Keratinocyte (primary cell): ENCODE data around the gene RTN4R. TPM values are rescaled to one million over a fixed set of nuclear protein-coding genes. Genes with fewer than 3 reads are reported as not detected.

Experiments
- DNase-seq: peaks from one replicate; pipeline ENCODE4 v3.0.0-alpha.2; 2011; ENCODE audit warnings: low read depth, missing footprints, low spot score
- FAIRE-seq: peaks from 2 replicates; lab custom pipeline; 2011; peaks lifted over from hg19 to GRCh38; lab: Jason Lieb, UNC
- H2AFZ ChIP-seq: 2 replicates; pipeline ENCODE4 v1.6.0; 2012; ENCODE audit warnings: low read length, control low read depth, inconsistent platforms; ENCODE audit not compliant: control insufficient read depth
- H3K27ac ChIP-seq: 2 replicates; pipeline ENCODE4 v1.5.1; 2011; ENCODE audit warnings: low read length; ENCODE audit not compliant: control insufficient read depth, insufficient read depth
- H3K27me3 ChIP-seq: 3 replicates; pipeline ENCODE4 v1.6.0; 2011; ENCODE audit warnings: low read length; ENCODE audit not compliant: control insufficient read depth, insufficient read depth; ENCODE audit errors: extremely low read depth
- H3K36me3 ChIP-seq, 2 experiments: 2 replicates in 1 of 2; 3 replicates in 1 of 2; pipeline ENCODE4 v1.5.1; 2011; ENCODE audit warnings: low read length in 2 of 2, mild to moderate bottlenecking in 1 of 2; ENCODE audit not compliant: control insufficient read depth in 2 of 2, insufficient read depth in 2 of 2; ENCODE audit errors: extremely low read depth in 1 of 2
- H3K4me1 ChIP-seq: 3 replicates; pipeline ENCODE4 v1.5.1; 2011; ENCODE audit warnings: low read length; ENCODE audit not compliant: control insufficient read depth, insufficient read depth; ENCODE audit errors: extremely low read depth
- H3K4me2 ChIP-seq: 3 replicates; pipeline ENCODE4 v1.6.0; 2011; ENCODE audit warnings: low read depth, low read length; ENCODE audit not compliant: control insufficient read depth, insufficient read depth; ENCODE audit errors: extremely low read depth
- H3K4me3 ChIP-seq, 3 experiments: fragments of 200-600 bp in 1 of 3; sonication (generic) in 1 of 3; 2 replicates in 2 of 3; 3 replicates in 1 of 3; pipeline ENCODE4 v1.5.1; 2011 to 2016; ENCODE audit warnings: low read length in 3 of 3, mild to moderate bottlenecking in 3 of 3, control low read depth in 2 of 3, inconsistent platforms in 1 of 3, low read depth in 1 of 3, mixed read lengths in 1 of 3, mixed run types in 1 of 3, moderate library complexity in 1 of 3; ENCODE audit not compliant: control insufficient read depth in 2 of 3, insufficient read depth in 2 of 3; ENCODE audit errors: extremely low read depth in 1 of 3
- H3K79me2 ChIP-seq: 2 replicates; pipeline ENCODE4 v1.6.0; 2012; ENCODE audit warnings: low read length; ENCODE audit not compliant: control insufficient read depth, insufficient read depth
- H3K9ac ChIP-seq: 3 replicates; pipeline ENCODE4 v1.6.0; 2011; ENCODE audit warnings: low read length; ENCODE audit not compliant: control insufficient read depth, insufficient read depth; ENCODE audit errors: extremely low read depth
- H3K9me1 ChIP-seq: 3 replicates; pipeline ENCODE4 v1.6.0; 2011; ENCODE audit warnings: low read length; ENCODE audit not compliant: control insufficient read depth, insufficient read depth; ENCODE audit errors: extremely low read depth
- H3K9me3 ChIP-seq: 2 replicates; pipeline ENCODE4 v1.5.1; 2012; ENCODE audit warnings: low read depth, low read length; ENCODE audit not compliant: control insufficient read depth
- H4K20me1 ChIP-seq: 3 replicates; pipeline ENCODE4 v1.6.0; 2011; ENCODE audit warnings: low read length; ENCODE audit not compliant: control insufficient read depth, insufficient read depth; ENCODE audit errors: extremely low read depth
- CTCF ChIP-seq, 3 experiments: IDR thresholded peaks in 1 of 3; conservative IDR thresholded peaks in 1 of 3; optimal IDR thresholded peaks in 1 of 3; 2 replicates in 2 of 3; 3 replicates in 1 of 3; pipeline versions ENCODE3 to v1.5.1; 2011; ENCODE audit warnings: low read length in 3 of 3, mild to moderate bottlenecking in 3 of 3, moderate library complexity in 2 of 3, control low read depth in 1 of 3, inconsistent platforms in 1 of 3; ENCODE audit not compliant: insufficient read depth in 2 of 3; ENCODE audit errors: extremely low read depth in 1 of 3
- EZH2 ChIP-seq: IDR thresholded peaks from one replicate; pipeline ENCODE4 v1.6.1; 2012; ENCODE audit warnings: inconsistent platforms, mild to moderate bottlenecking, low read length, moderate library complexity
- dilution Hi-C: fragments of 300-500 bp; cut with MboI; formaldehyde crosslinking; loops from one replicate; pipeline ENCODE4 v1.7.0; 2020; ENCODE audit warnings: low sequenced_read_pairs; ENCODE audit not compliant: extremely low pct_ligation_motif_present
- polyA plus RNA-seq, 5 experiments: library from polyadenylated mRNA; depleted of rRNA in 3 of 5; stranded (reverse) in 3 of 5; stranded (forward) in 1 of 5; unstranded in 1 of 5; fragments of >200 nt; gene quantifications; 1 replicate in 1 of 5; 2 replicates in 3 of 5; 3 replicates in 1 of 5; pipeline versions ENCODE4 v1.2.1 to v1.2.3, GENCODE V29; 2011 to 2012; ENCODE audit warnings: missing spikeins in 2 of 5, low read depth in 1 of 5, low replicate concordance in 1 of 5

The RTN4R gene
- polyA plus RNA-seq, 1 donor (not counting 4 experiments of a cell fraction or from before 2014, with no cell fraction given), result 2.5 TPM

DNA sequence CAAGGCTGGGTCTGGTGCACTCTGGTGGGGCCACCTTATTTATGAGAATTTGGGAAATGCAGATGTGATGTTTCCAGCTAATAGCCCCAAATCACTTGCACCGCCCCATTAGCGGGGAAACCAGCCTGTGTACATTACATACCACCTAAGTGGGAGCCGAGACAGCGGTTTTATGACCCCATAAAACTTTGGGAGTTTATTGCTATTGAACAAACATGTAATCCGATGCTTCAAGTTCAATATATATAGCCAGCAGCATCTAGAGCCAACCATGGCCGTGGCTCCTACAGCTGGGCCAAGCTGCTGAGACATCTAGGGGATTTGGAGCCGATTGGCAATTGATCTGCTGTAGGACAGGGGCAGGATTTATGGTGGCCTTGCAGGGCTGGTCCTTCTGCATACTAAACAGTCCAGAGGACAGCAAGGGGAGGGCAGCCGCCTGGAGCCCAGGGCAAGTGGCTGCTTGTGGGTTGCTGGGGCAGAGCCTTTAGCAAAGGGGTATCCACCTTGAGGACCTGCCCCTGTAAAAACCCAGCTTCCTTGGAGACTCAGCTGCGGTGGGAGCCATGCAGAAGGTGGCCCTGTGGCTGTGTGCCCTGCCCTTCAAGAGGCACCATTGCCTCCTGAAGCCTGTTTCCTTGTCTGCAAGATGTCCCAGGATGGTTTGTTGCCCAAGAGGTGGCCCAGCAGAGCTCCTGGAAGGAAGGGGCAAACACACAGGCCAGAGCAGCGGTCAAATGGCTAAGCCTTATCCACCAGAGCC is 69.4 kb downstream of the RTN4R start:
- dilution Hi-C loops, result no loop called here

GRCh38 chr22:20197407-20198030 is 70.6 kb downstream of the RTN4R start:
- dilution Hi-C loops, result no loop called here
- FAIRE-seq, result no peak
- H3K27me3 ChIP-seq, result no peaks in the 10 kb centered on the region
- no peak for TF ChIP-seq EZH2
- TF ChIP-seq CTCF (optimal IDR thresholded peaks at IDR 0.05 in 1 of 3, IDR thresholded peaks at IDR 0.05 in 1 of 3, conservative IDR thresholded peaks at IDR 0.05 in 1 of 3; ENCODE audit: extremely low read depth in 1 of 3, insufficient read depth in 2 of 3, low read length in 3 of 3), result no peak
- DNase-seq, result no peak
- H3K9me1 ChIP-seq, result no peaks in the 10 kb centered on the region
- H3K4me1 ChIP-seq, result no peaks in the 10 kb centered on the region
- no peaks in the 10 kb centered on the region for H4K20me1 ChIP-seq
- no peaks in the 10 kb centered on the region for H3K9me3 ChIP-seq
- H3K4me2 ChIP-seq, result no peak overlapping the region
- no peak overlapping the region for H3K27ac ChIP-seq
- no peaks in the 10 kb centered on the region for H3K36me3 ChIP-seq
- H2AFZ ChIP-seq, result no peak overlapping the region
- no peaks in the 10 kb centered on the region for H3K79me2 ChIP-seq
- no peak overlapping the region for H3K9ac ChIP-seq
- H3K4me3 ChIP-seq, result no peak overlapping the region

More for the DNA sequence above, 69.4 kb downstream of the RTN4R start:
- Histone ChIP-seq H3K4me3 (no peak overlapping the region), H3K27ac (no peak overlapping the region), H3K9me1 (no peaks in the 10 kb centered on the region), H3K9ac (no peak overlapping the region), H3K4me1 (peaks cover 3% of the 10 kb centered on the region), H3K36me3 (no peaks in the 10 kb centered on the region), H3K79me2 (no peaks in the 10 kb centered on the region), H4K20me1 (no peaks in the 10 kb centered on the region), H3K9me3 (no peaks in the 10 kb centered on the region), H2AFZ (no peak overlapping the region), H3K4me2 (no peak overlapping the region), H3K27me3 (no peaks in the 10 kb centered on the region)
- TF ChIP-seq CTCF (optimal IDR thresholded peaks at IDR 0.05 in 1 of 3, IDR thresholded peaks at IDR 0.05 in 1 of 3, conservative IDR thresholded peaks at IDR 0.05 in 1 of 3; ENCODE audit: extremely low read depth in 1 of 3, insufficient read depth in 2 of 3, low read length in 3 of 3) (no peak), EZH2 (no peak)
- no peak for FAIRE-seq
- no peak for DNase-seq
